K562 (cell line): Measurements from ENCODE around the gene TREH. TPM values are rescaled to one million over a fixed set of nuclear protein-coding genes. Genes with fewer than 3 reads are reported as not detected.

Experiments
- ATAC-seq: fragments of 200-7000 bp; cut with Tn5 transposase; 3 replicates; pipeline ENCODE4 v1.9.1; 2020; ENCODE audit warnings: moderate library complexity
- BruUV-seq: library from RNA; stranded (reverse); fragments of 400-500 nt; replicated peaks from 2 replicates; lab custom pipeline; 2021; lab: Mats Ljungman, UMichigan
- CTCF ChIA-PET: fragments of 300-600 bp; formaldehyde crosslinking; extraction: SDS; loops from one replicate; lab custom pipeline; 2021; ENCODE audit warnings: low intra/inter-chr PET ratio; lab: Yijun Ruan, JAX
- POLR2A ChIA-PET: fragments of 300-600, 350-650 bp; sonication (Branson Sonifier 250); formaldehyde crosslinking; extraction: SDS; loops from one replicate; lab custom pipeline; 2021; ENCODE audit warnings: antibody characterized with exemption, inconsistent platforms; lab: Yijun Ruan, JAX
- DNase-seq, 4 experiments: peaks; one replicate each; pipeline versions ENCODE4 v3.0.0 to v3.0.0-alpha.2; 2011 to 2018; ENCODE audit warnings: low spot score in 3 of 4, mixed read lengths in 3 of 4; ENCODE audit errors: extremely low read depth in 1 of 4
- FAIRE-seq: peaks from 2 replicates; lab custom pipeline; 2011; peaks lifted over from hg19 to GRCh38; lab: Jason Lieb, UNC
- H2AFZ ChIP-seq: 2 replicates; pipeline ENCODE4 v1.6.0; 2011; ENCODE audit warnings: low read depth, low read length, control low read depth, inconsistent platforms
- H3K27ac ChIP-seq: fragments of 200-600 bp; 3 replicates; pipeline ENCODE4 v1.8.0; 2011; ENCODE audit warnings: low read depth, mild to moderate bottlenecking, control low read depth, inconsistent platforms, low read length, moderate library complexity, mixed read lengths; ENCODE audit errors: extremely low read depth
- H3K27me3 ChIP-seq, 2 experiments: fragments of 300-600 bp in 1 of 2; 2 replicates in 1 of 2; 3 replicates in 1 of 2; pipeline versions ENCODE4 v1.6.0 to v1.8.0; 2011; ENCODE audit warnings: inconsistent platforms in 2 of 2, low read length in 2 of 2, mild to moderate bottlenecking in 1 of 2, mixed read lengths in 1 of 2, moderate library complexity in 1 of 2; ENCODE audit not compliant: control insufficient read depth in 2 of 2, insufficient read depth in 2 of 2
- H3K36me3 ChIP-seq: fragments of 300-600 bp; 3 replicates; pipeline ENCODE4 v1.8.0; 2011; ENCODE audit warnings: mild to moderate bottlenecking, low read length, inconsistent platforms; ENCODE audit not compliant: control insufficient read depth, insufficient read depth
- H3K4me1 ChIP-seq, 2 experiments: fragments of 200-600 bp in 1 of 2; replicated peaks in 1 of 2; 2 replicates in 1 of 2; 3 replicates in 1 of 2; pipeline versions ENCODE4 v1.5.1 to v1.8.0; 2011; ENCODE audit warnings: inconsistent platforms in 2 of 2, low read length in 2 of 2, mild to moderate bottlenecking in 1 of 2, mixed read lengths in 1 of 2, moderate library complexity in 1 of 2; ENCODE audit not compliant: control insufficient read depth in 2 of 2, insufficient read depth in 2 of 2
- H3K4me2 ChIP-seq: 2 replicates; pipeline ENCODE4 v1.6.1; 2011; ENCODE audit warnings: low read length, control low read depth, inconsistent platforms, mixed read lengths; ENCODE audit not compliant: insufficient read depth
- H3K4me3 ChIP-seq: fragments of 200-600 bp; sonication (generic), shearing (Covaris generic); 2 replicates; pipeline ENCODE4 v1.5.1; 2016; ENCODE audit warnings: control low read depth, inconsistent platforms
- H3K79me2 ChIP-seq: fragments of 200-600 bp; 3 replicates; pipeline ENCODE4 v1.8.0; 2011; ENCODE audit warnings: low read length, inconsistent platforms; ENCODE audit not compliant: control insufficient read depth, insufficient read depth
- H3K9ac ChIP-seq, 2 experiments: 2 replicates each; pipeline versions ENCODE4 v1.6.0 to v1.6.1; 2011; ENCODE audit warnings: low read depth in 2 of 2, low read length in 2 of 2, control low read depth in 1 of 2, inconsistent platforms in 1 of 2, mild to moderate bottlenecking in 1 of 2, mixed read lengths in 1 of 2; ENCODE audit not compliant: insufficient read depth in 1 of 2
- H3K9me1 ChIP-seq: one replicate; pipeline ENCODE4 v1.6.0; 2011; ENCODE audit warnings: inconsistent platforms, mild to moderate bottlenecking, low read length, moderate library complexity; ENCODE audit not compliant: control insufficient read depth, insufficient read depth
- H3K9me3 ChIP-seq: replicated peaks from 2 replicates; pipeline ENCODE4 v1.5.1; 2011; ENCODE audit warnings: low read depth, low read length, inconsistent platforms; ENCODE audit not compliant: control insufficient read depth, insufficient read depth
- H4K20me1 ChIP-seq: replicated peaks from 2 replicates; pipeline ENCODE4 v1.6.1; 2011; ENCODE audit warnings: low read length, inconsistent platforms, mixed read lengths; ENCODE audit not compliant: control insufficient read depth, insufficient read depth
- ELF4 ChIP-seq: fragments of 450-650 bp; formaldehyde crosslinking; IDR thresholded peaks from 2 replicates; pipeline ENCODE4 v1.4.0; 2022; ENCODE audit warnings: missing genetic modification characterization
- GABPB2 ChIP-seq: fragments of 250-450 bp; sonication (Bioruptor Pico); conservative IDR thresholded peaks from 2 replicates; pipeline ENCODE4 v1.5.1; 2021; ENCODE audit warnings: mild to moderate bottlenecking
- SPI1 ChIP-seq: IDR thresholded peaks from 2 replicates; pipeline ENCODE4 v1.6.1; 2011; ENCODE audit warnings: low read depth, low read length, control low read depth, borderline replicate concordance
- WGBS: fragments of 100-300 bp; shearing (Covaris generic); methylation state at CpG from one replicate; pipeline ENCODE4 v1.1.6; 2016; ENCODE audit warnings: low coverage, mixed read lengths; ENCODE audit not compliant: insufficient coverage; ENCODE audit errors: missing lambda C conversion rate; 5-methylcytosine and 5-hydroxymethylcytosine counted together
- in situ Hi-C: fragments of 300-500 bp; cut with MboI; formaldehyde crosslinking; loops from 4 replicates; pipeline ENCODE4 v1.15.0; 2018; ENCODE audit warnings: inconsistent platforms, mixed read lengths
- intact Hi-C: fragments of 100-400 bp; cut with micrococcal nuclease; formaldehyde crosslinking; loops from 2 replicates; pipeline ENCODE4 v1.14.2; 2022
- polyA plus RNA-seq, 8 experiments: library from polyadenylated mRNA; depleted of rRNA in 4 of 8; stranded (reverse) in 5 of 8; unstranded in 3 of 8; fragments of >200 nt; fragmentation: Nextera tagmentation in 2 of 8; fragmentation: Illumina TruSeq in 1 of 8; extraction: Ambion mirVana in 2 of 8; extraction: Trizol in 1 of 8; gene quantifications; 2 replicates each; pipeline versions ENCODE4 v1.2.1 to v1.2.3, GENCODE V29; 2011 to 2014; ENCODE audit warnings: inconsistent platforms in 1 of 8, missing spikeins in 1 of 8
- total RNA-seq, 7 experiments: library from RNA; depleted of rRNA in 6 of 7; stranded (reverse); fragments of >200 nt in 6 of 7; fragmentation: Illumina TruSeq in 2 of 7; extraction: Trizol in 2 of 7; gene quantifications; 2 replicates each; pipeline versions ENCODE4 v1.2.1 to v1.2.3, GENCODE V29; 2011 to 2021; ENCODE audit warnings: low replicate concordance in 1 of 7

The TREH gene
- total and polyA plus RNA-seq, 9 of the 15 experiments (the other 6 are each of a cell fraction or from before 2014, with no cell fraction given): 0.09 to 0.20 (median 0.11) TPM; not detected in 6

DNA sequence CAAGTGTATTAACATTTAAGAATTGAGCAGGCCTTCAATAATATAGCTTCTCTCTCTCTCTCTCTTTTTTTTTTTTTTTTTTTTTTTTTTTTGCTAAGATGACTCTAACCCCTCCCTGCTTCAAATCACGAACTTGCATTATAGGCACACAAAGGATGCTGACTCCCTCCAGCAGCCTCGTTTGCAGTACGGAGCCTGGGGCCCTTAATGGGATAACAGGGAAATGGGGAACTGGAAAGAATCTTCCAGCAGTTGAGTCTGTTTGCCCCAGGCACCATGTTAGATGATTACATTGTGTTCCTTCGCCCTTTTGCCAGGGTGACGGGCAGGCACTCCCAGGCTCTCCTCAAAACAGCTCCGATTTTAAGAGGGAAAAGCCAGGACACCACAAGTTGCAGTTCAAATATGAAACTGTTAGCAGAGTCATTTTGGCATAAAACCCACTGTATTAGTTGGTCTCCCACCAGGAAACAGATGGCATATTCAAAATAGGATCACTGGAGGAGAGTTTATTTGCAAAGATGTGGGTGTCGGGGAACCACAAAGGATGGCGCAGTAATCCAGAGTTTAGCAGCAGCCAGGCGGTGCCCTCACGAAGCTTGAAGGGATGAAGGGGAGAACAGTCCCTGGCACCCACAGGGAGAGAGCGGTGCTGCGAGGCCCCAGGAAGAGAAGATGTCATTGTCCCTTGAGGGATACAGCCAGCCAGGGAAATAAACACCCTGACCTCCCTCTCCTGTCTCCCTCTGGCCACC lies 26.5 kb upstream of the TREH start:
- WGBS: 71% methylated on average over 11 of the region's 12 CpGs
- H4K20me1 ChIP-seq: no peaks in the 10 kb centered on the region
- peaks cover 5 to 8% of the 10 kb centered on the region in 2 experiments; a peak in 3 of 5 replicates for H3K4me1 ChIP-seq
- H3K27me3 ChIP-seq: no peaks in the 10 kb centered on the region
- H3K9ac ChIP-seq: no peak overlapping the region
- no TSS peak for BruUV-seq
- peak in 1 of 4 experiments; percentile 4 for DNase-seq
- H3K79me2 ChIP-seq: no peaks in the 10 kb centered on the region
- ChIA-PET POLR2A (interaction anchor here (0.6 to 0.9 kb wide), 2 partner anchors 14 to 441 kb away, joined by 3 read pairs; no protein-coding TSS in a partner anchor), CTCF (no interaction called here)
- H3K9me3 ChIP-seq: no peaks in the 10 kb centered on the region
- no peak overlapping the region for H3K4me2 ChIP-seq
- in situ Hi-C loops (no loop called here), intact Hi-C loops (no loop called here)
- no peaks in the 10 kb centered on the region for H3K9me1 ChIP-seq
- FAIRE-seq: no peak
- no peak for ATAC-seq
- H3K27ac ChIP-seq: no peak overlapping the region
- H3K36me3 ChIP-seq: no peaks in the 10 kb centered on the region
- TF ChIP-seq SPI1: 0 out of 2 replicates have a peak, but pooled peaks have one; percentile 18
- no peak for TF ChIP-seq ELF4 (CRISPR knock-in tag)
- H3K4me3 ChIP-seq: no peak overlapping the region
- peak overlapping the region; percentile 64 for H2AFZ ChIP-seq

DNA sequence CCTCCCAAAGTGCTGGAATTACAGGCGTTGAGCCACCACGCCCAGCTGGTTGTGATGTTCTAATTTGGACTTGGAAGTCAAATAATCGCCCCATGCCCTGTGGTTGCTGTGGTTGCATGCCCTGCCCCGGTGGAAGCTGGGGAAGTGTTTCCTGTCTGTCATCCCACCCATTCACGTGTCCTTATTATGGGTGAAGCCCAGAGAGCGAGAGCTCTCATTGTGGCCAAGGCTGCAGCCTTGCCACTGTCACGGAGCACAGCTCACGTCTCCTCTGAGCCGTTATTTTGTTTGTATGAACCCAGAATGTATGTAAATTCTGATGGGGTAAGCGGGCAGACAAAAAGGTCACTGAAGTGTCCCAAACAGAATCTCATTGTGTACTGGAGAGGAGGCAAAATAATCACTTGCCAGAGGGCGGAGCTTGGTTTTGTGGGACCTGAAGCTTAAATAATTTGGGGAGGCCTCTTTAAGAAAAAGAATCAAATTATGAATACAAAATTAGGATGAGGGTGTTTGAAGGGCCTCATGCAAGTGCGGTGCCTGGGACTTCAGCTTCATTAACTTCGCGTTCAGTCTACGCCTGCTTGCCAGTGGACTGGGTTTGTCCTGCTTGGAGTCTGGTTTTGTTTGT lies 25.8 kb upstream of the TREH start:
- Histone ChIP-seq H3K9me1 (no peaks in the 10 kb centered on the region), H3K4me1 (peaks cover 5 to 8% of the 10 kb centered on the region in 2 experiments; a peak in 3 of 5 replicates), H4K20me1 (no peaks in the 10 kb centered on the region), H3K9ac (0 out of 4 replicates have a peak overlapping the region, but pooled peaks of 1 of the 2 experiments have one; percentile 64), H3K4me2 (no peak overlapping the region), H2AFZ (peak overlapping the region; percentile 64), H3K9me3 (no peaks in the 10 kb centered on the region), H3K27me3 (no peaks in the 10 kb centered on the region), H3K79me2 (no peaks in the 10 kb centered on the region), H3K27ac (no peak overlapping the region), H3K4me3 (no peak overlapping the region), H3K36me3 (no peaks in the 10 kb centered on the region)
- in situ Hi-C loops: no loop called here
- ATAC-seq: no peak
- intact Hi-C loops: no loop called here
- no peak for TF ChIP-seq GABPB2 (CRISPR knock-in tag)
- no peak for FAIRE-seq
- ChIA-PET CTCF (no interaction called here), POLR2A (interaction anchor here (0.6 to 0.9 kb wide), 2 partner anchors 13 to 440 kb away, joined by 3 read pairs; no protein-coding TSS in a partner anchor)
- no peak for DNase-seq
- 54% methylated on average over 15 of the region's 15 CpGs for WGBS
- no TSS peak for BruUV-seq
